K562 (cell line): Measurements from ENCODE around the gene NFE2. TPM values are rescaled to one million over a fixed set of nuclear protein-coding genes. Genes with fewer than 3 reads are reported as not detected.

Experiments used
- EWSR1 ChIP-seq: fragments of 450-650 bp; IDR thresholded peaks from 2 replicates; pipeline ENCODE4 v1.6.1; 2018; ENCODE audit warnings: borderline replicate concordance, mild to moderate bottlenecking, low read depth, moderate library complexity; ENCODE audit not compliant: partially characterized antibody
- HBP1 ChIP-seq: fragments of 450-650 bp; formaldehyde crosslinking; IDR thresholded peaks from 2 replicates; pipeline ENCODE4 v1.4.0; 2022; ENCODE audit warnings: missing genetic modification characterization
- ZMIZ1 ChIP-seq, 2 experiments: fragments of 150-350 bp in 1 of 2; IDR thresholded peaks; 2 replicates each; pipeline ENCODE4 v1.6.1; 2012 to 2016; ENCODE audit warnings: low read depth in 2 of 2, low read length in 2 of 2, mild to moderate bottlenecking in 1 of 2, moderate library complexity in 1 of 2
- ZNF274 ChIP-seq: IDR thresholded peaks from 2 replicates; pipeline ENCODE4 v1.6.1; 2011; ENCODE audit warnings: low read depth, mild to moderate bottlenecking, low read length, moderate library complexity, borderline replicate concordance
- ZNF551 ChIP-seq: fragments of 250-450 bp; sonication (Bioruptor Pico); IDR thresholded peaks from 2 replicates; pipeline ENCODE4 v1.5.0; 2021; ENCODE audit warnings: mild to moderate bottlenecking, moderate library complexity
- ZNF830 ChIP-seq: fragments of 250-450 bp; sonication (Bioruptor Pico); IDR thresholded peaks from 2 replicates; pipeline ENCODE4 v1.5.0; 2021; ENCODE audit warnings: mild to moderate bottlenecking
- polyA plus RNA-seq, 8 experiments: library from polyadenylated mRNA; depleted of rRNA in 4 of 8; stranded (reverse) in 5 of 8; unstranded in 3 of 8; fragments of >200 nt; fragmentation: Nextera tagmentation in 2 of 8; fragmentation: Illumina TruSeq in 1 of 8; extraction: Ambion mirVana in 2 of 8; extraction: Trizol in 1 of 8; gene quantifications; 2 replicates each; pipeline versions ENCODE4 v1.2.1 to v1.2.3, GENCODE V29; 2011 to 2014; ENCODE audit warnings: inconsistent platforms in 1 of 8, missing spikeins in 1 of 8
- total RNA-seq, 7 experiments: library from RNA; depleted of rRNA in 6 of 7; stranded (reverse); fragments of >200 nt in 6 of 7; fragmentation: Illumina TruSeq in 2 of 7; extraction: Trizol in 2 of 7; gene quantifications; 2 replicates each; pipeline versions ENCODE4 v1.2.1 to v1.2.3, GENCODE V29; 2011 to 2021; ENCODE audit warnings: low replicate concordance in 1 of 7

NFE2 gene
- total and polyA plus RNA-seq, 9 of the 15 experiments (the other 6 are each of a cell fraction or from before 2014, with no cell fraction given), result 12.3 to 282 (median 208) TPM

GRCh38 chr12:54266852-54267251, 34.0 kb downstream of the NFE2 start (continued):
- TF ChIP-seq ZMIZ1 (IDR thresholded peaks at IDR 0.05; ENCODE audit: low read depth in 2 of 2, low read length in 2 of 2) (no peak), ZNF274 (no peak), ZNF830 (no peak), ZNF551 (CRISPR knock-in tag) (no peak), EWSR1 (no peak), HBP1 (CRISPR knock-in tag) (no peak)
